Activated CD4-positive, alpha-beta T cell treated with anti-CD3 and anti-CD28 coated beads, Interleukin-2, amount 50 U/mL, for 48 hours (primary cell): ENCODE measurements around the gene EDC3.
"Not testable (repeated sequence)": the region's sequence is repeated elsewhere in the genome, so short reads cannot be mapped to it uniquely, and the experiment has no call there.

ENCODE experiments used
- DNase-seq, 2 experiments: peaks; one replicate each; pipeline ENCODE4 v3.0.0-alpha.2; 2020

The EDC3 gene

DNA sequence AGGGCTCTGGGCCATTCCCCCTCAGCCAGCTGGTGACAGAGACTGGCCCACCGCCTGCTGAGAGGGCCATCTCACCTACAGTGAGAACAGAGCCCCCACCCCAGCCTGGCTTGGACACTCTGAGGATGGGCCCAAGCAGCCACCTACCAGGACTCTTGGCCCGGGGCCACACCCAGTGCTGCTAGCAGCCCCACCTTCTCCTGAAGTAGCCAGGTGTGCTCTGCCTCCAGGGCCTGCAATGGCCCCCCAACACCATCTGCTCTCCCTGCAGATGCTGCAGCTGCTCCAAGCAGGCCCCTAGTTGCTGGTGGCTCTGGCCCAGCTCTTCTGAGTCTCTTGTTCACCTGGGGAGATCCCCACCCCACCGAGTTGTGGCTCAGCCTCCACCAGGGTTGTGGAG is 87.0 kb downstream of the EDC3 start:
- DNase-seq: no peak

DNA sequence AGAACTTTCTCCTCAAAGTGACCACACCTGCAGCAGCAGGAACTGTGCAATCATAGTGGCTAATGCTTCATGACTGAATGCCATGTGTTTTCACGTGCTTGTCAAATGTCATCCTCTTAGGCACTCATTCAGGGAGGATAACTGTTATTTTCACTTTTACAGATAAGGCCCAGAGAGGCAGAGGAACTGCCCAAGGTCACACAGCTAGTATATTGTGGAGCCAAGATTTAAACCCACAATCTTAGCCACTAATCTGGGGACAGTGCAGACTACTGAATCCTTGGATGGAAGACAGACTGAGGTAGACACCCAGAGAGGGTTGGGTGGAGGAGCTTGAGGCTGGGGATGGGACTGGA is 90.1 kb downstream of the EDC3 start:
- no peak for DNase-seq

DNA sequence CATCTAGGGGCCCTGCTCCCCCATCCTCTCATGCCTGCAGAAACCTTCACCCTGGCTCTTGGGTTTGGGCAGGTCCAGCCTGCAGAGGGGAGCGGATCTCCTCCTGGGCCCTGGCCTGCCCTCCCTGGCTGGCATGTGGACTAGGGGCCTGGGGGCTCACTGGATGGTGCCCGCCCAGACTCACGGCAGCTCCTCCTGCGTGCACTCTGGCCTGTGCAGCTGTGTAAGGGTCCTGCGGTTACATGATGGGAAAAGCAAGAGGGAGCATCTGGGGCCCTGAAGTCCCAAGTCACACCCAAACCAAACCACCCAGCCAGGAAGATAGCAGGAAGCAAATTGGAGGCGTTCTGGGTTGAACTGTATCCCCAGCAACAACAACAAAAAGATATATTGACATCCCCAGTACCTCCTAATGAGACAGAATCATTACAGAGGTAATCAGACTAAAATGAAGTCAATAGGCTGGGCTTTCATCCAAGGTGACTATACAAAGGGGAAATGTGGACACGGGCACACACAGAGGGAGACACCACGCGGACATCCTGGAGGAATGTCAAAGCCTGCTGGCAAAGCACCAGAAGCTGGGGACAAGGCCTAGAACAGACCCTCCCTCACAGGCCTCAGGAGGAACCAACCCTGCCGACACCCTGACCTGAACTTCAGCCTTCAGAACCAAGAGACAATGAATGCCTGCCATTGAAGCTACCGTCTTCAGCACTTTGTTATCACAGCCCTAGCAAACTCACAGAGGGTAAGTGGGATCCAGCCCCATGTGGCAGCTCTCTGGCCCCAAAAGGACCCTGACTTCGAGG is 90.6 kb downstream of the EDC3 start:
- DNase-seq: no peak

DNA sequence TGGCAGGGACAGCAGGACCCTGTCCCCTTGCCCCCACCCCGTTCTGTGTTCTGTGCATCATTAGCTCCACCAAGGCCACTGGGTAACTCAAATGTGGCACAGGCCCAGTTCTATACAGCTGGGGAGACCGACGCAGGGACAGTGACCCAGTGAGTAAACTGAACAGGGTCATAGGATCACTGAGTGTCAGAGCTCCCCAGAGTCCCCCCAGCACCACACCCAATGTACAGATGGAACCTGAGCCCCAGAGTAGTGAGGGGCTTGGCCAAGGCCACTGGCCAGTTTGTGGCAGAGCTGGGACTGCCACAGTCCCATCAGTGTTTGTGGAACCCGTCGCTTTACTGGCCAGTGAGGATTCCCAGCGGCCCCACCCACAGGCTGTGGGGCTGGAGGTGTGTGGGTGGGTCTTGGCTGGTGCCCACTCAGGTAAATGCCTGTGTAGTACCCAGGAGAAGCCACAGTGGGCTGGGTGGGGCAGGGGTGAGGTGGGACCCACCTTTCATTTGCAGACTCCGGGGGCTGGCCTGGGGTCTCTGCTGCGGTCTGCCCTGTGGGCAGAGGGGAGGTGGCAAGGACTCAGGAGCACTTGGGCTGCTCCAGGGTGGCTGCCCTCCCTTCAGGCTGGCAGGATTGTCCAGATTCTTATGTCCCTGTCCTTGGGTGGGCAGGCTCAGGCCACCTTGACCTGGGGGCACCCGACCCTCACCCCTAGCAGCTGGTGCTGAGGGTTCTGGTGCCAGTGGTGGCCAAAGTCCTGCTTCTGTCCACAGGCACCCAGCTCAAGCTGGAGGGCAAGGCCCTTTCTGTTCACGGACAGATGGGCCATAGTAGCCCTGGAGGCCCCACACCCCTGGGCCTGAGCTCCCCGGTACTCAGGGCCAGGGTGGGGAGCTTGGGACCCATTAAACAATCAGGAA is 91.8 kb downstream of the EDC3 start:
- DNase-seq: no peak

DNA sequence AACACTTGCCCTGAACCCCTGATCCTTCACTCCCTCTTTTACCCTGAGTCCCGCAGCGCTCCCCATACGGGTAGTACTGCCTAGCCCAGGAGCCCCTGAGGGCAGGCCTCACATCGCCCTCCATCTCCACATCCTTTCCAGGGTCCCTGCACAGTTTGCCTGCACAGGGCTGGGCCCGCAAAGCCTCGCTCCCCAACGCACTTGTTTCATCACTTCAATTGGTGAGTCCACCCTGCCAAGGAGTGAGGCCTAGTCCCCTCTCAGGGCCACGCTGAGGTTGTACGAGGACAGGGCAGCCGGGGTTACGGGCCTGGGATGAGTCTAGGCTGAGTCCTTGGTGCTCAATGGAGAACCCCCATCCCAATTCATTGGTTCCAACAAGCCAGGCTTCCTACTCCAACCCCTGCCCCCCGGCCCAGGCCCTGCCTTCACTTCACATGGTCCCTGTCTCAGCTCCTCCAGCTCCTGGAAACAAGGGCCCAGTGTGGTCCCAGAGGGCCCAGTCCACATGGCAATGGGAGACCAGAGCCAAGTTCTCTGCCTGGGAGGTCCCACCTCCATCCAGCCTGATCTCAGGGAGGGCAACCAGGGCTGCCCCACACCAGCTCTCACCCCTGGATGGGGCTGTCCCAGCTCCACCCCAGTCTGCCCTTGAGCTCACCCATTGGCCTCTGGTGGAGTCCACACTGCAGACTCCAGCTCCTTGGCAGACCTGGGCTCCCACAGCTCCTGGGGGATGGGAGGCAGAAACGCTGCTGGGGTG is 92.6 kb downstream of the EDC3 start:
- DNase-seq: no peak

DNA sequence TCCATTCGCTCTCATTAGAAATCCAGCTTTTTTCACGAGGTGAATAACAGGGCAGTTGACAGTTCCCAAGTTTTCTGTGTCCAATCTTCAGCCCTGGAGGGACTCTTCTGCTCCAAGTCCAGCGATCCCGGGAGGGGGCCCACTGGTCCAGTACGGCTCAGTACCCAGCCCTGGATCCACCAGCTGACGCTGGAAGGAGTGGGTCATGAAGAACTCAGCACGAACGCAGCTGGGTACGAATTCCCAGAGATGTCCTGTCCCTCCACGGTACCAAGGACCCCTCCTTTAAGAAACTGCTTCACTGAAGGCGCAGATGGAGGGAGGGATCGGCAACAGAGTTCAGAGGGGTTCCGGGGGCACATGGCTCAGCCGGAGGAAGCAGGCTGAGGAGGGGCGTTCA is 96.7 kb downstream of the EDC3 start:
- DNase-seq: no peak

DNA sequence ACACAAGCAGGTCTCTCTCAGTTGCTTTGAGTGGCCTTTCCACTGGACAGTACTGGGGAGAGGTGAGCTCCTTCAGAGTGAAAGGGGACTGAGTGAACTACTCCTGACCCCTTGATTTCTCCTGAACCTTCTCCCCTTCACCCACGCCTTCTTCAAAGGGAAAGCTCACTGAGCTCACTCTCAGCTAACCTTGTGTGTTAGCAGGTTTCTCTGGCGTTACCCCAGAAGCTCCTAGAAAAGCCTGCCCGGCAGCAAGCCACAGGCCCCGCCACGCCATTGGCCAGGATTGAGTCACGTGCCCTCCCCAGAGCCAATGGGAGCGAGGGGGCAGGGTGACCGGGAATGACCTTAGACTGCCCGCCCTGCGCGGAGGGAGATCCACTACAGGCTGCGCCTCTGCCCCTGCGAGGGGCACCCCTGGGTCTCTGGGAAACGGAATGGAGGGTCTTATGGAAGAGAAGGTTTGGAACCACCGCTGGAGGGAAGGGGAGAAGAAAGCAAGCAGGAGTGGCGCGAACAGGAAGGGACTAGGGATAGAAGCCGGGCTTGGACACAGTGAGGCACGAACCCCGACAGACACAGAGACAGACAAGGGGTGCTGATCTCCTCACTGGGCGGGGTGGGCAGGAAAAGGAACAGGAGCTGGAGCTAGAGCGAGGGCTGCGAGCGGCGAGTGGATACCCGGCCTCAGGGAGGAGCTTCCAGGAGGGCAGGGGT is 97.5 kb downstream of the EDC3 start:
- peak; percentile 93 to 95 for DNase-seq

DNA sequence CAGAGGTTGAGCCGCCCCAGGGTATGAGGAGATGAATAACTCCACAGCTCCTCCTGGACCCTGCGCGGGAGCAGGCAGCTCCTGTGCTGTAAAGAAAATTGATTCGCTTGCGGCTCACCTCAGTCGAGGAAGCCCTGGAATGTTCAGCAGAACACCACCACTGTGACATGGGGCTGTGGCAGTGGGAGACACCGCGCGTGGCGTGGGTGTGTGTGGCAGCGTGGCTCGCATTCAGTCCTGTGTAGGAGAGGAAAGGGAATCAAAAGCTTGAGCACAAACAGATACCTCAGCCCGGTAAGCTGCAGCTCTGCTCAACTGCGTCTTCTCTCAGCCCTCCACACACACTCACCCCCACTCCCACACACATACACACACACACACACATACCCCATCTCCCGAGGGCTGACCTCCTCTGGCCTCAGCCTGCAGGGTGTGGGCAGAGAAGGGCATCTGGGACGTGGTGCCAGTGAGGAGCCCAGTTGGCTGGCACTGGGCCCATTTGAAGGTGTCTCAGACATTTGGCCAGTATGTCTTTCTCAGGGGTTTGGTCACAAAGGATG is 98.6 kb downstream of the EDC3 start:
- DNase-seq: not testable (repeated sequence)

DNA sequence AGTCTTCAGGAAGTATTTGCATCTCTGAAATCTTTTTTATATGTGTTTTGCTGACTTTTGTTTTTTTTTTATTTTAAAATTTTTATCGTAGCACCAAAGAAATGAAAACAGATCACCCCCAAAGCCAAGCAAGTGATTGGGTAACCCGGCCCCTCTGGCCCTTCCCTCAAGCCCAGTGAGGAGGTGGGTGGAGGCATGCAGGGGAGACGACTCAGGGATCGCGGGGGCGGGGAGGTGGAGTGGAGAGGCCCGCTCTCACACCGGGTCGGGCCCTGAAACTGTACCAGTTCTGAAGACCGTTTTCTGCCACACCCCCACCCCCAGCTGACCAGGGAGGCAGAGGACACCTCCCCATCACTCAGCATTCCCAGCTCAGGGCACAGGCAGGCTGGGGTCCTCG is 99.1 kb downstream of the EDC3 start:
- DNase-seq: not testable (repeated sequence)

DNA sequence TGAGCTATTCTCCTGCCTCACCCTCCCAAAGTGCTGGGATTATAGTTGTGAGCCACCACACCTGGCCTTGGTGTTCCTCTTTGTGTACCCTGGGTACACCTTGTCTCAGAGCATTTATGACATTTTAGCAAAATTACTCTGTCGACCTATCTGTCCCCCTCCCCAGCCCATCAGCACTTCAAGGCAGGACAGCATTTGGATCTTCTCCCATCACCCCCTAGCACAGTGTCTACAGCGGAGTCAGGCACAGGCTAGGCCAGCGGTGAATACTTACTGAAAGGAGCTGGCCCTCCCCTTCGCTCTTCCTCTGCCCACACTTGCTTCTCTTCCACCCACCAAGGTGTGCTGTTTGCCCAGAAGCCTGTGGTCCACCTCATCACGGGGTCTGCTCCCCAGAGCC is 100.6 kb downstream of the EDC3 start:
- no peak for DNase-seq

DNA sequence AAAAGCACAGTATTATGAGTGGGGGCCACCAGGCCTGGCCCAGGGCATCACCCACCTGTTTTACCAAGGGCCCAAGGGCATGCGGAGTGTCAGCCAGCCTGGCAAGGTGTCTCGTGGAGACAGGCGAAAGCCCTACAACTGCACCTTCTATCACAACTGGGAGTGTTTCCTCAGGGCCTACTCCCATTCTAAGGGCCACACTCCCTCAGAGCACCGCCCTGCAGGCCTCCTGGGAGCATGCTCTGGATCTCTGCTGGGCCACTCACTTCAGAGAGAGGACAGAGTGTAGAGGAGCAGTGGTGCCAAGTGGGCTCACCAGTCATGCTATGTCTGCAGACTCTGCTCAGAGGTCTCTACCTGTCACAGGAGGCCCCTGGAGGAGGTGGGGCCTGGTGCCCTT is 101.4 kb downstream of the EDC3 start:
- no peak for DNase-seq

DNA sequence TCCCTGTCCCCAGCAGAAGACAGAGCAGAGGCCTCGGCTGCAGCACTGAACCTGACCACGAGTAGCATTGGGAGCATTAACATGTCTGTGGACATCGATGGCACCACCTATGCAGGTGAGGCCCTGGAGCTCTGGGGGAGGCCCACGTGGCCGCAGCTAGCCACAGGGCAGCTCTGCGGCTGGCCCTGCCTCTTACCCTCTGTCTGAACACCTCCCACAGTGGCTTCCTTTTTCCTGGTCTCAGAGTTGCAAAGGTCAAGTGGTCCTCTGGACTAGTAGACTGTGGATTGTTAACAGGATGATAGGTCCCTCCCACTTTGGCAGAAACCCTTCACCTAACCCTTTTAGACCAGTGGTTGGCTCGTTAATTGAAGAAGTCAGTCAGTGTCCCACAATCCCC is 102.7 kb downstream of the EDC3 start:
- DNase-seq: no peak

DNA sequence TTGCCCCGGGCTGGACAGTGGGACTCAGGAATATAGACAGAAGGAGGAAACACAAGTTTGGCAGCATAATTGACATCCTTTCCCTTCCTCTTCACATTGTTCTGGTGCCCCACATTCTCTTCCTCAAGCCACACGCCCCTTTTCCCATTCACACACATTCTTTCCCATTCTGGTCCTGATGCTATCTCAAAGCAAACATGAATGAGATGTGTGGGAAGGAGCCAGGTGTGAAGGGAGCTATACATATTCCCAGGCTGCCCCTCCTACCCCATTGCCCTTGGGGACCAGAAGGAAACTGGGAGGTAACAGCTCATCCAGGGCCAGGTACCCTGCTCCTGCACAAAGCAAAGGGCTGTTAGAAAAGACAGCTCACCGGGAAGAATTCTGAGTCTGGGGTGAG is 103.6 kb downstream of the EDC3 start:
- no peak for DNase-seq

DNA sequence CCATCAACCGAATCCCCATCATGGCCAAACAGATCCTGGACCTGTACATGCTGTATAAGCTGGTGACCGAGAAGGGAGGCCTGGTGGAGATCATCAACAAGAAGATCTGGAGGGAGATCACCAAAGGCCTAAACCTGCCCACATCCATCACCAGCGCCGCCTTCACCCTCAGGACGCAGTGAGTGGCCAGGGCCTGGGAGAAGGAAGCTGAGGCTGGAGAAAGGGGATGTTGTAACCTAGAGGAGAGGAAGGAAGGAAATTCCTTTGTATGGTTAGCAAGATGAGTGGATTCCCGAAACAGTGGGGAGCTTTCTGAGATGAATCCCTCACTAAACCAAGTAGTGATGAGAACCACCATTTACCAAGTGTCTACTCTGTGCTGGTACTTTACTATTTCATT is 106.0 kb downstream of the EDC3 start:
- DNase-seq: no peak

DNA sequence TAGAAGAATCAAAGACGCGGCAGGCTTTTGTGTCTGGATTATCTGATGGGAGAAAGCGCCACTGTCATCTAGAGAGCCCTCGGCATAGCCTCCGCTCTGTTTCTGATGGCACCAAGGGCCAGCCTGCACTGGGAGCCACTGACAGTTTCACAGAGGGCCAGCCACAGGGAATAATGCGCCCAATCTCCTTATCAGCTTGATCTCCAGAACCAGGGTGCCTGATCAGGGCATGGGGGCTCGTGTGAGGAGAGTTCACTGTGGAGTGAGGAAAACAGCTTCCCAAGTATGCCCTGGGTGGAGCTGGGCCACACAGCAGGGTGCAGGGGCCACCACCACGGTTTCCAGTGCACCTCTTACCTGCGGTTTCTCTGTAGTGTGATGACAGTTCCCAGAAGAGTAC is 110.0 kb downstream of the EDC3 start:
- DNase-seq: no peak

DNA sequence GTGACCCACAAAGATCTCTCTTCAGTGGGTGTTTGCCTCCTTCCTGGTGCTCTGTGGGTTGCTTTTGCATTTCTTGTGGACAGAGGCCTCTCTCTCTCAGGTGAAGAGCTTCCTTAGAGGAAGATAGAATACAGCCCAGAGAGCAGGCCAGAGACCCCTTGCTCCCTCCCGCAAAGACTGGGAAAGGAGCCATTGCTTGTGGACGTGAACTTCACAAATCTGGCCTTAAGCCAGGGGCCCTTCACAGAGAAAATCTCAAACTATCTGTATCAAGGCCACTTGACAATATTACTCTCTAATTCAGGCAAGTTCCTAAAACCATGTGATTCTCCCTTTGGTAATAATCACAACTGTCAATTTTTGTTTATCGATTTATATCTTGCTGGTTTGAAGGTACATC is 110.6 kb downstream of the EDC3 start:
- DNase-seq: no peak

DNA sequence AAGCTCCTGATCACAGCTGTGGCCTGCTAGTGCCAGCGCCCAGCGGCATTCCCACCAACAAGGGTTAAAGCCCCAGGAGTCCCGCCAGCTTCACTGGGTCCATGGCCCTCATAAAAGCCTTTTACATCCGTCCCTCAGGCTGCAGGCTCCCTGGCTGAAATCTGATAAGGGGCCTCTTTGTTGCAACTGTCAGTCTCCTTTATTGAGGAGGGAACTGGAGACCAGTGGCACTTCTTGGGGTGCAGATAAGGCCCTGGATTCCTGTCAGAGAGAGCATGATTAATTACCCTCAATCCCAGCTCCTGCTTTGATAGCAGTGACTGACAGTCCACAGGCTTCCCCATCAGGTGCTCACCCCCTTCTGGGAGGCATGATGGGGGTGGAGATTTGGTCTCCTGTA is 111.0 kb downstream of the EDC3 start:
- no peak for DNase-seq

DNA sequence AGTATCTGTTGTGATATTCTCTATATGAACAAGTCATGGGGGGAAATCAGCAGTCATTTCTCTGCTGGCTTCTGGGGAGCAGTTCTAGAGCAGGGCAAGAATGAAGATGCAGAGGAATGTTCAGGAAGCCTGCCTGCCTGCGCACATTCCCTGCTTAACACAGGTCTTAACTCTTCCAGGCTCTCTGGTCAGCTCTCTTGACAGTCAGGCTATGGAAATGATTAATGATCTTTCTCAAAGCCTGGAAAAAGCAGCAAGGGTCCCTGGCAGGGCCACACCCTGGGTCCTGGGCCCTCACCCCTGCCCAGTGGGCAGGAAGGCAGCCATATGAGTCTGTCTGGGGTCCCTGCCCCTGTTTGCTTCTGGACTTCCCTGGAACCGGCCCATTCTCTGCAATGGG is 111.6 kb downstream of the EDC3 start:
- no peak for DNase-seq
